GM21447 (cell line): Measurements from ENCODE around the gene INPP4A.

Source experiments
- ATAC-seq: cut with Tn5 transposase; IDR thresholded peaks from one replicate; pipeline ENCODE4 v1.9.1; 2021; ENCODE audit not compliant: unreplicated experiment

Gene INPP4A

DNA sequence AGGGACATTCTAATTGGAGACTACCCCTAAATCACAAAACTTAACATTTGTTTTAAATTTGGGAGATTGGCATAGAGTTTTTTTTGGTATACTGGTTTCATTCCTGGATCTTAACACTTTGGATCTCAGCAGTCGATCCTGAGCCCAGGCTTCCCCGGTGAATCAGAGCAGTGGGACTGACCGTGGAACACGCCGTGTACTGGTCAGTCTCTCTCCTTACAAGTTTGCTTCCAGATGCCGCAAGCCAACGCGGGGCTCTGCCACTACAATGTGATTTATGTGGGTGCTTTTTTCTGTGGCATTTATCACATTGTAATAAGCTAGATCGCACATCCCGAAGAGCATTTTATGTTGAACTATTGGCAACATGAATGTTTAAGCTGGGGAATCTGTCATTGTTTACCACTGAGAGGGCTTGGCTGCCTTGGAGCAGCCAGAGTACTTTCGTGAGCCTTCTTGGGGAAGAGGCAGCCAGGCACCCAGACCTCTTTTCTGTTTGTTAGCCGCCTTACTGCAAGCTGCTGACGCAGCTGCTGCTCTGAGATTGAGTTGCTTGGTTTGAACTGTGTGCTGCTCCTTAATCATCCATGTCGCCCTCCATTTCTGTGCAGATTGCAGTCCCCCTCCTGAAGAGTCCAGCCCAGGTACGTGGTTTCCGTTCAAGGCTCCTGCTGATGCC, 114.3 kb downstream of the INPP4A start:
- no peak for ATAC-seq

DNA sequence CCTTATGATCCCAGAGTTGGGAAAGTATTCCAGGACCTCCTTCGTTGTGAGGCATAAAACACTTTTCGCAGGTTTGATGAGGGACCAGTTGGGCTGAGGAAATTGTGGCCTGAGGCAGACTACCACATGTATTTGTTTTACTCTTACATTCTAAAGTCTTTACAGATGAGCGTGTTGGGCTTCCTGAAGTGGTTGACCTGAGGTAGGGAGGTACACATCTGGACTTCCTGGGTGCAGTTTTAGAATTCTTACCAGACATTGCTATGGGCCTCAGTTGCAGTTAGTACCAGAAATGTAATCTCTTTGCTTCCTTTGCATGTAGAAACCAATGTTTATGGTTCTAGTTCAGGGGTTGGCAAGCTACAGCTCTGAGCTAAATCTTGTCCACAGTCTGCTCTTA, 114.9 kb downstream of the INPP4A start:
- ATAC-seq, result no peak

DNA sequence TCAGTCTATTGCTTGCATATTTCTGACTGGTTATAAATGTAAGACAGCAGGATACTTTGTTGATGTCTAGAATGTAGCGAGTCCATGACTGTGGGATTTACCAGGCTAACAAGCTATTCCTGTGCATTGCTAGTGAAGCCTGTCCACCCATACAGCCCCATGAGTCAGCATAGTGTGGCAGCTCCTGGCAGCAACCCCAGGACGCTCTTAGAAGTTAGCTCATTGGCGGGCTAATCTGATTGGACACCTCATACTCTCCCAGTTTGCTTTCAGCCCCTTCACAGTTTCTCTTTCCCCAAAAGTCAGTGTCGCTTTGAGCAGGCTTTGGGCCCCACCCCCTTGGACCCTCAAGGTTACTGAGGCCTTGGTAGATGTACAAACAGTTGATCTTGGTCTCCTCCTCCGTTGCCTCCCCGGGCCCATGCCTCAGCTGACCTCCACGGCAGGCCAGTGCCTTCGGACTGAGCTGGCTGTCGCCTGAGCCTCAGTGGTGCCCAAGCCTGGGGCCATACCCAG, 115.7 kb downstream of the INPP4A start:
- ATAC-seq, result no peak

DNA sequence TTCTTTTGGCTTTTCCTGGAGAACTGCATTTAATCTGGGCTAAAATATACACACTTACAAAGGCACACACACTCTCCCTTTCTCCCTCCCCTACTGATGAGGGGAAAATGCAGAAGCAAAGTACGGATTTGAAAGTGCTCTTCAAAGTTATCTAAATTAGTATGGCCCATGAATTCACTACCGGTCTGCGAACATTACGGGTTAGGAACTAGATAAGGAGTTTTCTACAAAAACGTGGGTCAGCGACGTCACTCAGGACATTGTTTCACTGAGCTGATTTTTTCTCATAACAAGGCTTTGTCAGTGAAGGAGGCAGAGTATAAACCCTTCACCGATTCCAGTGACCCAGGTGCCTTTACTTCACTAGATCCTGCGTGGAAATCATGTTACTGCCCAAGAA, 116.4 kb downstream of the INPP4A start:
- no peak for ATAC-seq

DNA sequence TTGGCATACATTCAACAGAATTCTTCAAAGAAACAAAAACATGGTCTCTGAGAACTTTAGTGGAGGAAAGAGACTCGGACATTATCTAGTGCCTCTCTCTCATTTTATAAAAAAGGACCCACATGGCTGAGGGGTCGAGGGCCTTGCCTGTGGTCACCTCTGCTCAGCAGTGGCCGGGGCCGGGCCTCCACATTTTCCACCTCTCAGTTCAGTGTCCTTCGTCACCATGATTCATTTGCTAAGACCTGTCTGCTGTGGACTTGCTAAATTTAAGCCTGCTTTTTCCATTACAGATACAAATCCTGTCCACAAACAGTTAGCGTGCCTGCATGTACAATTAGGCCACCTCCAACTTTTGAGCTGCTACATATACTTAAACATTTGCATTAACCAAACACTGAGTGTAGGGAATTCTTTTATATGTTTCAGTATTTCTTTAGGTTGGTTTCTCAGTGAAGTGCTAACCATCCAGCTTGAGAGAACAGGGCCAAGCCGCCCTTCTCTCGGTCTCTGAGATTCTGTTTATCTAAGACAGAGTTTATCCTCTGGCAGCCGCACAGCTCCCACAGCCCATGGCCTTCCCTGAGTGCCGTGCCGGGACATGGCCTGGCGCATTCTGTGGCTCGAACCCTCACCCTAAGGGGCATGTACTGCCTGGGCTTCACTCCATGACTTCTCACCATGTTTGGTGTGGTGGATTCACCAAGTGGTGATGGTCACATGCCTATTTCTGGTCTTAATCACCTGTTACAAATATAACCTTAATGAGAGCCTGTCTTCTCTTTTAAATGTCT, 117.4 kb downstream of the INPP4A start:
- no peak for ATAC-seq

DNA sequence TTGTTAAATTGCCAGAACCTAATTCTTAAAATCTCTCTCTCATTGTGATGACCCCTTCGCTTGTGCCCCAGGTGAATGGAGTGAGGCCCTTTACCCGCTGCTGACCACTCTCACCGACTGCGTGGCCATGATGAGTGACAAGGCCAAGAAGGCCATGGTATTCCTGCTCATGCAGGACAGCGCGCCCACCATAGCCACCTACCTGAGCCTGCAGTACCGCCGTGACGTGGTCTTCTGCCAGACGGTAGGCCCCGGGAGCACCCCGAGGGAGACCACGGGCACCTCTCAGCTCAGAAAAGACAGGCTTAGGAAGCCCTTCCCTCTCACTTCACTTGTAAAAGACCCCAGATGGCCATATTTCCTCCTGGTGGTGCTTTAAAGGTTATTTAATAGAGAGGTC, 118.7 kb downstream of the INPP4A start:
- no peak for ATAC-seq

DNA sequence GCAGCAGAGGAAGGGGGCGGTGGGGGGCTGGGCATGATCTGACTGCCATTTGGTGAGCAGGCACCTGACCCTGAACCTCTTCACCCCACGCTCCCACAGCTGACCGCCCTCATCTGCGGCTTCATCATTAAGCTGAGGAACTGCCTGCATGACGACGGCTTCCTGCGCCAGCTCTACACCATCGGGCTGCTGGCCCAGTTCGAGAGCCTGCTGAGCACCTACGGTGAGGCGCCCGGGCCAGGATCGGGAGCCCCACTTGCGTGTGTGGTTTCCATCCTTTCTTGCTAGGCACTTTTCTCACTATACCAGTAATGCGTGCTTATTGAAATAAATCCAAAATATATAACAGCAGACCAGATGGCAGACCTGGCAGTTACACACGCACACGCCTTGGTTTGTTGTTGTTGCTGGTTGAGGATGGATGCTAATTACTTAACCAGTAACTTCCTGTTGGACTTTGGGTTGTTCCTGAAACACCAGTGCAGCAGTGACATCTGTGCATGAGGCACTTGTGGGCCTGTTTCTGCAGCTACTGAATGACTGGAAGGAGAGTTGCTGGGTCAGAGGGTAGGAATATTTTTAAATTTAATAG, 120.0 kb downstream of the INPP4A start:
- ATAC-seq, result no peak

DNA sequence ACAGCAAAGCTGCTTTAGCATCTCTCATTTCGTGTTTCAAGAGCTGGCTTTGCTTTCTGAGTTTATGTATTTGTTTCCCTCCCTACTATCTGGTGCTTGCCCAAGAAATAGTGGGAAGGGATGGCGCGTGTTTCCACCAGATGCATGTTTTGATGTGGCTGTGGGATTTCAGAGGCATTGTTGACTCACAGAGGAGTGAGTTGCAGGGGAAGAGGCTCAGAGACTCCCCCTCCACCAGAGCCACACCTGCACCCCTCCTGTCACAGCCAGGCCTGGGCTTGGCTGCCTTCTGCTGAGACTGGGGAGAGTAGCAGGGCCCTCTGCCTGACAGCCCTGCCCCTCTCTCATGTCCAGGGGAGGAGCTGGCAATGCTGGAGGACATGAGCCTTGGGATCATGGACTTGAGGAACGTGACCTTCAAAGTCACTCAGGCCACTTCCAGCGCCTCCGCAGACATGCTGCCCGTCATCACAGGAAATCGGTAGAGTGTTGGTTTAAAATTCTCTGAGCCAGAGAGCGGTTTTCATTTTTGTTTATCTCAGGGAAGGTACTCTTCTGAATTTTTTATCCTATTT, 120.7 kb downstream of the INPP4A start:
- no peak for ATAC-seq

DNA sequence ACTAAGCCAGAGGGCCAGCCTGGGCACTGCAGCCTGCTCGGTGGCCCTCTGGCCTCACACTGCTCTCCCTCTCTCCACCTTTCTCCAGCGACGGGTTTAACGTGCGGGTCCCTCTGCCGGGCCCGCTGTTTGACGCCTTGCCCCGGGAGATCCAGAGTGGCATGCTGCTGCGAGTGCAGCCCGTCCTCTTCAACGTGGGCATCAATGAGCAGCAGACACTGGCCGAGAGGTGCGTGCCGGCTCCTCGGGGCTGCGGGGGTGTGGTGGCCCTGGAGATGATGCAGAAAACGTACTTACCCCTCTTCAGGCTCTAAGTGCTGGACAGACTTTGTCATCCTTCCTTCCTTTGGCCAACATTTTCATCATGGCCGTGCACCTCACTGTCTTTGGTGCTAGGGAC, 121.3 kb downstream of the INPP4A start:
- no peak for ATAC-seq

DNA sequence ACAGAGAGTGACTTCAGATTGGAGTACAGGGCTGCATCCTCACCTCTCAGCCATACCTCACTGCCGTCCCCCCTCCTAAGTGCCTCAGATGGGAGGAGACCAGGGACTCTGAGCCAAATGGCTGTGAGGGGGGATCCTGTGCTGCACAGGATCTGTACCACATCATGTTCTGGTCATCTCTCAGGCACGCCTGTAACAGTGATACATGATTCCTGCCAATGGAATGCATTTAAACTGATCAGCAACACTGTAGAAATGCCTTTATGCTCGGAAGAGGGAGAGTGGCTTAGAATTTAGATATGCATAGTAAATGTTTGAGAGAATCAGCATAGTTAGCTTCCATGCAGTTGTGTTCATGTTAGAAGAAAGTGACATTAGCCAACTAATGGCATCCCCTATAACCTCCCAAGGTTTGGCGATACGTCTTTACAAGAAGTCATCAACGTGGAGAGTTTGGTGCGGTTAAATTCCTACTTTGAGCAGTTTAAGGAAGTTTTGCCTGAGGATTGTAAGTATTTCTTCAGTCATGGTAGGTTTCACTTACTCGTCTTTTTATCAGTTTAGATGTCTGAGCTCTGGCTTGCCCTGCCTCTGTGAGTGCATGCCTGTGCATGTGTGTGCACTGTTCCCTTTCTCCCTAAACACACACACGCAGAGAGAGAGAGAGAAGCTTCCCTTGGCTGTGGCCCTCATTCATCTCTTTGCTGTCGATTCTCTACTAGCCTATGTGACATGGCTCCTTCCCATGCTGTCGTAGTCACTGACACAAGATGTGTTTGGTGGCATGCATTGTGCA, 123.7 kb downstream of the INPP4A start:
- no peak for ATAC-seq

DNA sequence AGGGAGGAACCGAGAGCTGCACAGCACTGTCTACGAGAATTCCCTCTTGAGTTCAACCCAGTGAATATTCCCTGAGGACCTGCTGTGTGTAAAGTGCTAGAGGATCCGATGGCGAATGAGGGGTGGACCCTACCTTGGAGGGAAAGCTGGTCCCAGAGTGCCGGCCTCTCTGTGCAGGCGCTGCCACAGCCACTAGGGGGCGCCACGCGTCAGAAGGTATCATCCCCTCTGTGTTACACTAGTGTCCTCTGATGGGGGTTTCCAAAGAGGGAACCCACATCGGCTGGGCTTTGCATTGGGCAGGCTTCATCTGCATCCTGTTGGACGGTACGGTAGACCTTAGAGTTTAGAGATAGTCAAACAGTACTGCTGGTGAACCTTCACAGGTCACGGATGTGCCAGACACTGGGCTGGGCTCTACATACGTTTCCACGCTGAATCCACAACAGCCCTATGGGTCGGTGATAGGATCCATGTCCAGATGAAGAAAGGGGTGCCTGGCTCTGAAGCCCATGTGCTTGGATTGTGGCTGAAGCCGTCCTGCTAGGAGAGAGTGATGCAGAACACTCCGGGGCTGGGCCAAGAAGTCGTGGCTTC, 124.6 kb downstream of the INPP4A start:
- ATAC-seq, result no peak

DNA sequence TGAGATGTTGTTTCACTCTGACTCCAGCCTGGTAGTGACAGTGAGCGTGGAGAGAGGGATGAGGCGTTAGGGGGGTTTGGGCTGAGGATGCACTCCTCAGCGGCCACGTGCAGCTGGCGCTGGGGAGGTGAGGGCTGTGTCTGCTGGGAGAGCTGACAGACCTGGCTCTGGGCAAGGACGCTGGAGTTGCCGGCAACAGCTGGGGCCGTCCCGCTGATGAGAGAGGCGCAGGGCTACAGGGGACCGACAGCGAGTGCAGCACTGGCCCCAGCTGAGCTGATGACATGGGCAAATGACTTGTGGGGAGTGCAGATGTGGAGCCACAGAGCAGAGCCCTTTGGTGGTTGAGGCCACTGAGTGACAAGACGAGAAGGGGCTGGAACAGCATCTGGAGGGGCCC, 125.3 kb downstream of the INPP4A start:
- no peak for ATAC-seq

DNA sequence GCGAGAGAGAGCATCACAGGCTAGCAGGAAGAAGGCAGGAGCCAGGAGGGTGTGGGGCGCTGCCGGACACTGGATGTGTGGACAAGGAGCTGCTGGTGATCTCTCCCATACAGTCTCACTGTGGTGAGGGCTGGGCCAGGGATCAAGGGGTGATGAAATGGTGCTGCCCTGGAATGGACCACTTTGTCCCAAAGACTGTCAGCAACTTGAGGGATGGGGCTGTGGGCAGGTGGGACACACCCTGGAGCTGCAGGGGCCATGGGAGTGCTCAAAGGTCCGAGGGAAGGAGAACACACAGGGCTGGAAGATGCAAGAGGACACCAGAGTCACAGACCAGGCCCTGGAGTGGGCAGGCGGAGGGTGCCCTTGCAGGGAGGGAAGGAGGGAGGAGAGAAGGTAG, 125.7 kb downstream of the INPP4A start:
- ATAC-seq, result no peak

DNA sequence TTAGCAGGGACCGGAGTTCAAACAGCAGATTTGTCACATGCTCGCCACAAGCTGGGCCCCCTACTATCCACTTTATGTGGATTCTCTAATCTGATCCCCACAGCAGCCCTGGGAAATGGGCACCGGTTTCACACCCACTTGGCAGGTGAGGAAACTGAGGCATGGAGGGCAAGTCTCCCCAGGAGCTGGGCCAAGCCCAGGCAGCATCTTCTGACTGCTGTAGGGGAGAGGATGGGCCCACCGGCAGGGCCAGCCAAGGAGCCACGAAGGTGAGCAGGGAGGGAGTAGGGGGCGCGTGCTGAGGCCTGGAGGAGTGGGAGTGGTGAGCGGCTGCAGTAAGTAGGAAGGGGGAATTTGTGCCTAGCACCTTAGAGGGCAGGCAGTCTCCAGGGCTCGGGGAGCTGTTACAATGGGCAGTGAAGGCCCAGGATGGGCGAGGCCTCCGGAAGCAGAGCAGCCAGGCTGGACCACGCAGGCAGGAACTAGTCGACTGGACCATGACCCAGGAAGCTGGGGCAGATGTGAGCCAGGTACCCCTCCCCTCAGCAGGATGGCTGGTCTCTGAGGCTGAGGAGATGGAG, 126.6 kb downstream of the INPP4A start:
- ATAC-seq, result no peak

DNA sequence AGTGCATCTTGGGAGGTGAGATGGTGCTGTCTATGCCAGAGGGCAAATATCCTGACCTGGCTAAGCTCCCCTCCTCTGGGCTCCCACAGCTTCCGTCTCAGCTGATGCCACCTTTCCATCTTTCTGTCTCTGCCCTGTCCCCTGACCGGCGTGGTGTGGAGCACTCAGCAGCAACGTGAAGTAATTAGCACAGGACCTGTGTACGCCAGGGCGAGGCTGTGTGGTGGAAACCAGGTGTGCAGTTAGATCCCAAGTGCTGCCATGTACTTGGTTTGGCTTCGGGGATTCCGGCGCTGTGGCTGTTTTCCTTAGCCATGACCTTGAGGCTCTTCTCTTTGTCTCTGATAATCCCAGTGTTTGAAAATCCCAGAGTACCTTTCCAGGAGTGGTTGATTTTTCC, 127.1 kb downstream of the INPP4A start:
- ATAC-seq, result no peak

DNA sequence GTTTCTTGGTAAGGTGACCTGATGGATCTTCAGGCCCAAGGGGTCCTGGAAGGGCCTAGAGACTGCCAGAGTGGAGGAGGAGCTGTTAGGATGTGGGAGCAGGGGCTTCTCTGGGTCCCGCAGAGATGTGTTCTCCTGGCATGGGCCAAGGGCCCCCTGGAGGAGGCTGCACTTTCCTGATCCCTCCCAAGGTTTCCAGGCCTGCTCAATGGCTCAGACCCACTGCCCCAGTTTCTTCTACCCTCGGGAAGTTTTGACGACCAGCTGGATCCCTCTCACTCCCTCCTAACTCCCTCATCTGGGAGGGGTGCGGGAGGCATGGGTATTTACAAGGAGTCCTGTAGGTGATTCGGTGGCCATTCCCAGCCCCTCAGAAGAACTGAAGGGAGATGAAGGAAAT, 127.6 kb downstream of the INPP4A start:
- no peak for ATAC-seq

DNA sequence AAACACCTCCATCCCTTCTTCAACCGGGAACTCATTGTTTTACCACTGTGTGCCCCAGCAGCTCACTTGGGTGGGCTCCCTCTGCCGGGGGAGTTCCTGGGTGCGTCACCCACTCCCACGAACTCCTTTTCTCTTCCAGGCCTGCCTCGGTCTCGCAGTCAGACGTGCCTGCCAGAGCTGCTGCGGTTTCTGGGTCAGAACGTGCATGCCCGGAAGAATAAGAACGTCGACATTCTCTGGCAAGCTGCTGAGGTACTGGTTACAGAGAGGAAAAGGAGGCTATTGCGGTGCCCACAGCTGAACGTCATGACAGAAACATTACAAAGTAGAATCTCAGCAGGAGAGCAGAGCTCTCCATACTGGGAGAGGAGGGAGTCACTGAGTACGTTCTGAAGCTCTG, 128.0 kb downstream of the INPP4A start:
- no peak for ATAC-seq

DNA sequence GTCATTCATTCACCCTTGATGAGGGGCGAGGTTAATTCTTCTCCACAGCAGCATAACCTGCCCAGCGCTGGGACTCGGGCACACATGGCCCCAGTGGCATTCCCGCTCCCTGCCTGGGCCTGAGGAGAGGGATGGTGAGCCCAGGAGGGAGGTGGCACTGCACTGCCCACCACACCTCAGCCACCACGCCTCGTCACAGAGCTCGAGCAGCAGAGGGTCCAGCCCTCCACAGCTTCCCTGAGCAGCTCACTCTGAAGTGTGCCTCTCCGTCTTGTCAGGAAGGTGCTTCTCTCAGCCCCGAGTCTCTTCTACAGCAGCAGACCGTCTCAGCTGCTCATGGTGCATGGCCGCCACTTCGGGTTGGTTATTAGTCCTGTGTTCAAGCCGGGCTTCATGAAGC, 128.8 kb downstream of the INPP4A start:
- ATAC-seq, result no peak

DNA sequence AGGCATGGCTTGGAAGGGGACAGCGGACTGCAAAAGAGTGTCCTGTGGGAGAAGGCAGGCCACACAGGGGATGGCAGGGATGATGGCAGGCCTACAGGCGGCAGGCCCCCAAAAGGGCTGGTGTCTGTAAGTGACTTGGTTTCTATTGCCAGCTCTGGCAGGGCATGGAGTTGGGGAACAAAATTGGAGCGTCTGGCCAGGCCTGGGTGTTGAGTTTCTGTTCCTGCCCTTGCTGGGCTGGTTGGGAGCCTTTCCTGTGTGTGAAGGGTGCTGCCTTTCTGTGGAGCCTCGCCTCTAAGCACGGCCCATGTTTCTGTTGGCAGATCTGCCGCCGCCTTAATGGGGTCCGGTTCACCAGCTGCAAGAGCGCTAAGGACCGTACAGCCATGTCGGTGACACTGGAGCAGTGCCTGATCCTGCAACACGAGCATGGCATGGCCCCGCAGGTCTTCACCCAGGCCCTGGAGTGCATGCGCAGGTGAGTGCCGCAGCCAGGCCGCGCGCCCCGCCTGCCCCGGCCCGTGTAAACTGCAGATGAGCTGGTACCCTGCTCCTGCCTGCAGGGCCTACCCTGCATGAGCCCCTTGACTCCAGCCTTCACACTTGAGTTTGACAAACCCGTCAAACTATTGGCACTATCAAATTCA, 132.1 kb downstream of the INPP4A start:
- no peak for ATAC-seq

DNA sequence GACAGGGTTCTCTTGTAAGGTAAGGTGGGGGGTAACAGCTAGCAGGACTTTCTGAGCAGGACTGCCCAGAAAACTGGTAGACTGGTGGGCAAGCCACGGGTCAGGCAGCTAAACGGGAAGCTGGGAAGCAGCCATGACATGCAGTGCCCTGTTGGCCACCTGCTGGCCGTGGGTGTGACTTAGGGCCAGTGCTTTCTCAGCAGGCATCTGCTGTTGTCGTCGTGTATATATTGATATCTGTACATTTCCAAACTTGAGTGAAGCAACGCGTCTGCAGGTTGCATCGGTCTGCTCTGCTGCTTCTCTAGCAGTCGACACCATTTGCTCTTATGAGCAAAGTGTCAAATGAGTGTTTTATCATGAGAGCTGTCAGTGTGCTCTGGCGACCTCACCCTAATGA, 132.7 kb downstream of the INPP4A start:
- no peak for ATAC-seq
